GM19351 (cell line): ENCODE results near the gene COL10A1.

Source experiments
- ATAC-seq: cut with Tn5 transposase; IDR thresholded peaks from one replicate; pipeline ENCODE4 v1.9.1; 2021; ENCODE audit warnings: mild to moderate bottlenecking, moderate library complexity; ENCODE audit not compliant: unreplicated experiment

COL10A1 gene

DNA sequence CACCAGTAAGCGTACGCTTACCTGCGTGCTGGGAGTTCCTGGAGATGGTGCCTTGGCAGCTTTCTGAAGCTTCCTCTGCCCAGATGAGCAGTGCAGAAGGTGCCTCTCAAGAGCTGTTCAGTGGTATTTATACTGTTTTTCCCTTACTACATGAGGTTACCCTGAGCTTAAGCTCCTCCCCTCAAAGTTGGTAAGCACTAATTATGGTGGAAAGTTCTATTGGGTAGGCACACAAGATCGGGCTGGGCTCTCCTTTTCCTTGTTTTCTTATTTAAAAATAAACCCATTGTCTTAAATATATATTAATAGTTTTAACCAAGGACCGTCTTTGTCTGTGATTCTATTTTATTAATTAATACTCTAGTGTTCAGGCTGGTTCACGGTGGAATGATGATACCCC, at the start of gene COL10A1:
TSS of gene COL10A1 (minus strand) at position 101 of the 400 bp plus-strand sequence. CDS start 640 bp downstream, outside the sequence.
- no peak for ATAC-seq

DNA sequence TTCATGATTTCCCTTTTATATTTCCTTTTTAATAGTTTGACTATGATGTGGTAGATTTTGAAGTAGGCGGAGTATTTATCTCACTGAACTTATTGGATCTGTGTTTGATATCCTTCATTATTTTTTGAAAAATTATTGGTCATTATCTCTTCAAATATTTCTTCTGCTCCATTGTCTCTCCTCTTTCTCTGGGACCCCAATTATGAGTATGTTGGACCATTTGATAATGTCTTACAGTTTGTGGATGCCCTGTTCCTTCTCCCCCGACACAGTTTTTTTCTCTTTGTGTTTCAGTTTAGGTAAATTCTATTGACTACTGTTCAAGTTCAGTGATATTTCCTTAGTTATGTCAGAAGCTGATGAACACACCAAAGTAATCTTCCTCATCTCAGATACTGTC, 49.4 kb upstream of the COL10A1 start:
- ATAC-seq = no peak

DNA sequence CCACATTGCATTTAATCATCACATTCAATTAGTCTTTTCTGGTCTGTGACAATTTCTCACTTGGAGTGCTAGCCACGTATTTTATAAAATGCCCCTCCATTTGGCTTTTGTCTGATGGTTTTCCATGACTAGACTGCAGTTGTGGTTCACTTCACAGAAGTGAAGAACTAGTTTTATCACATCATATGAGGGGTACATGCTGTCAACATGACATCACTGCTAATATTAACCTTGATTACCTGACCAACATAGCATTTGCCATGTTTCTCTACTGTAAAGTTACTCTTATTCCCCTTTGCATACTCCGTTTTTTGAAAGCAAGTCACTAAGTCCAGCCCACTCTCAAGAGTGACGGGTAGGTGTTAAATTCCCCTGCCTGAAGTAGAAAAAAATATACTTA, 48.0 kb upstream of the COL10A1 start:
- ATAC-seq = no peak

DNA sequence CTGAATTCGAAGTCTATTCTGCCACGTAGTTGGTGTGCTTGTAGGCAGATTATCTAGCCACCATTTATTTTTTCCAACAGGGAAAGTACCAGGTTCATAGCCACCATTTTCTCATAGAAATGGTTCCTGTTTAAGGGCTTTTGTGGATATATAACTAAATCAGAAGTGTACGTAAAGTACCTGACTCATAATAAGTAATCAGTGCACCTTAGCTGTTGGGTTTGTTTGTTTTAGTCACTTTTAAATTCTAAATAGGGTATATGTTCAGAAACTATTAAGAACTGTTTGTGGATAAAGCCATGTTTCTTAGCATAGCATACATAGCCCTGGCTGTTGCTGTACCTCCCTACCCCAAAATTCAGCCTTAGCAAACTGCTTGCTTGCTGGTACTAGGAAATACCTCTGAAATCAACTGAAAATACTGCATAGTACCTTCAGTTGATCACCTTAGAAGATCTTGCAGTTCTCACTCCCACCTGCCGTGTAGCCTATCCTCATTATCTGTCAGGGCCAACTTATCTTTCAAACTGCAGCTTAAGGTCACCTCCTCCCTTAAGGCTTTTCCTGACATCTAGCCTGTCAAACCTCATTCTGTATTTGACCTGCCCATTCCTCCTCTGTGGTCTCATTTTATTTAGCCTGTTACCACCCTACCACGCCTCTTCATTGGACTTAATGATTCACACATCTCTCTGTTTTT, 44.6 kb upstream of the COL10A1 start:
- no peak for ATAC-seq

DNA sequence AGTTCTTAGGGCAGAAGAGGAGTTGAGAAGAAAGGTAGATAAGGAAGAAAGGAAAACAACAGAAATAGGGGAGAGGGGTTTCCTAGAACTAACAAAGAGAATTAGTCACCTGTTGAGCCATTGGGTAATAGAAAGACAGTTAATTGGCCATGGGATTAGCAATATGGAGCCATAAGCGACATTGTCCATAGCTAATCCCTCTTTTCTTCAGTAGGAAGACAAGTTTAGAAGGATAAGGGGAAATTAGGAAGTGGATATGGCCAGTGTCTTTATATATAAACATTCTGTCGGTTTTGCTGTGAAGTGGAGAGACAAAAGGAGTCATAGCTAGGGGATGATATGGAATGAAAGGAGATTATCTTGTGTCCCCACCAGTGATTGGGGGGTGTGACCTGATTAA, 43.9 kb upstream of the COL10A1 start:
- no peak for ATAC-seq

DNA sequence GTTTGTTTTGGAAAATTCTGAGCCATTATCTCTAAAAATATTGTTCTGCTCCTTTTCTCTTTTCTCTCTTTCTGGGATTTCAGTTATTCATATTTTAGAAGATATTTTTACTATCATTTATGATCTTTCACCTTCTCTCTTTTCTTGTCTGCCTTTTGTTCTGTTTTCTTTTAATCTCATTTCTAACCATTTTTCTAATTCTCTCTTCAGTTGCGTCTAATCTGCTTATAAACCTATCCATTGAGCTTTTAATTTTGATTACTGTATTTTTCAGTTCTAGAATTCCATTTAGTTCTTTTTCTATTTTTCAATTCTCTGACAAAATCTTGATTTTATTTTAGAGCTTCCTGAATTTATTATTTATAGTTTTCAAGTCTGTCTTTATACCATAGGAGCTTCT, 42.2 kb upstream of the COL10A1 start:
- no peak for ATAC-seq

DNA sequence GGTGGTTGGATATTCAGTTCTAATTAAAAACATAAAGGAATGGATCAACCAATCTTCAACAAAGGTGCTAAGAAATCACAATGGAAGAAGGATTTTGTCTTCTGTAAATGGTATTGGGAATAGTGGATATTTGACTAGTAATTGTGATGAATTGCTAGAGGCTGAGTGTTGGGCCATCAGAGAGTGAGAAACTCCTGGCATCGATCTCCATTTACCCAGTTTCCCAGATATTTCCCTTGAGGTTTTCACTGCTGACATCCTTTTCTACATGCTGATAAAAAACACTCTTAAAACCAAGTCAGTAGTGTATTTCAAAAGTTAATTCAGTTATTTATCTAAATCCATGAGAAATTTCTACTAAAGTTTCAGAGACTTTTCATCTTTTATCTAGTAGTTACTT, 40.4 kb upstream of the COL10A1 start:
- no peak for ATAC-seq

DNA sequence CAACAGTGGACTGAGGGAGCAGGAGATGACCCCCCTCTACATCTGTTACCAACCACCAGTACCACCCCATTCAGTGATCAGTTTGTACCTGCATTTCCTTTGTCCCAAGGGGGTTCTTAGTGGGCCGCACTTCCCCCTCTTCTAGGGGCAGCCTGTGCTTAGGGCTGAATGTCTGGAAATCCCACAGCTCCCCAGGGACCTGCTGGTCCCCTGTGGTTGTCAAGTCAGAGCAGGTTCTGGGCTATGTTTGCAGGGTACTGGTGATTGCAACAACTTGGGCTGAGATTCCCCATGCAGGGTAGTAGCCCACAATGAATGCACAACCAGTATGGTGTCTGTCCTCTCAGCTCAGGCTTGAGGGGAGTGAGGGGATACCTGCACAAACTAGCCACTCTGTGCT, 39.7 kb upstream of the COL10A1 start:
- no peak for ATAC-seq

DNA sequence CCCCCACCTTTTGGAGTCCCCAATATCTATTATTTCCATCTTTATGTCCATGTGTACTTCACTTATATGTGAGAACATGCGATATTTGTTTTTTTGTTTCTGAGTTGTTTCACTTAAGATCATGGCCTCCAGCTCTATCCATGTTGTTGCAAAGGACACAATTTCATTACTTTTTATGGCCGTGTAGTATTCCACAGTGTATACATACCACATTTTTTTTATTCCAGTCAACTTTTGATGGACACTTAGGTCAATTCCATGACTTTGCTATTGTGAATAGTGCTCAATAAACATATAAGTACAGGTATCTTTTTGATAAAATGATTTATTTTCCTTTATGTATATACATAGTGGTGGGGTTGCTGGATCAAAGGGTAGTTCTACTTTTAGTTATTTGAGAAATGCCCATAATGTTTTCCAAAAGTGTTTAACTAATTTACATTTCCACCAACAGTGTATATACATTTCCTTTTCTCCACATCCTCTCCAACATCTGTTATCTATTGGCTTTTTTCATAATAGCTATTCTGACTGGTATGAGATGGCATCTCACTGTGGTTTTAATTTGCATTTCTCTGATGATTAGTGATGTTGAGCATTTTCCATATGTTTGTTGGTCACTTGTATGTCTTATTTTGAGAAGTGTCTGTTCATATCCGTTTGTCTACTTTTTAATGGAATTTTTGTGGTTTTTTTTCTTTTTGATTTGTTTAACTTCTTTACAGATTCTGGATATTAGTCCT, 34.0 kb upstream of the COL10A1 start:
- no peak for ATAC-seq

DNA sequence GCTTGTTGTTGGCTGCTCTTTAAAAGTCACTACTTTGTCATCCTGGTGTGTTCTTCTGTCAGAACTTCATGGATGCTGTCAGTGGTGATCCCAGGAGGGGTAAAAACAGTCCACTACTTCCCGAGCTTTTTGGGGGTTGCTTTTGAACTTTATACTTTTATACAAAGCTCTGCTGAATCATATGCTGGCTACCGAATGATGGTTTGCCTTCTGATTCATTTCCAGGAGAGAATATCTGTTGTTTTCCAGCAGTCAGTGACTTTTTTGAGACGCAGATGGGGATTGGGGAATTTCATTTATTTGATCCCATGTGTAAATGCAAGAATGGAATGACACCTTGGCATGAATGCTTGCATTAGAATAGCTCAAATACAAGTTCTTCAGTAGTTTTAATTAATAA, 32.7 kb upstream of the COL10A1 start:
- ATAC-seq = no peak

DNA sequence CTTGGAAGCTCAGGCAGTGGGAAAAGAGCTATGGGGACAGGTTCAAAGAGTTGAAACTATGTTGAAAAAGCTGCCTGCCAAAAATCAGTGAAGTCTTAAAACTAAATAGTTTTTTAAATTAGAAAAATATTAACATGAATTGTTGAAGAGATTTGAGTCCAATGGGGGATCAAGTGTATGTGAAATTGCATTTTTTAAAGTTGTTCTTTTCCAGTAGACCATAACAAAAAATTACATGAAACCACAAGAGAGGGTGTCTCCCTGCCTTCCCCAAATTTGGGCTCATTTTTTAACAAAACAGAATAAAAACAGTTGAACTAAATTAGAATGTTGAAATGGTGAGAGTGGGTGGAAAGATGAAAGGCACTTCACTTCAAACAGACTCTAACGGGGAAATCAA, 31.5 kb upstream of the COL10A1 start:
- no peak for ATAC-seq

DNA sequence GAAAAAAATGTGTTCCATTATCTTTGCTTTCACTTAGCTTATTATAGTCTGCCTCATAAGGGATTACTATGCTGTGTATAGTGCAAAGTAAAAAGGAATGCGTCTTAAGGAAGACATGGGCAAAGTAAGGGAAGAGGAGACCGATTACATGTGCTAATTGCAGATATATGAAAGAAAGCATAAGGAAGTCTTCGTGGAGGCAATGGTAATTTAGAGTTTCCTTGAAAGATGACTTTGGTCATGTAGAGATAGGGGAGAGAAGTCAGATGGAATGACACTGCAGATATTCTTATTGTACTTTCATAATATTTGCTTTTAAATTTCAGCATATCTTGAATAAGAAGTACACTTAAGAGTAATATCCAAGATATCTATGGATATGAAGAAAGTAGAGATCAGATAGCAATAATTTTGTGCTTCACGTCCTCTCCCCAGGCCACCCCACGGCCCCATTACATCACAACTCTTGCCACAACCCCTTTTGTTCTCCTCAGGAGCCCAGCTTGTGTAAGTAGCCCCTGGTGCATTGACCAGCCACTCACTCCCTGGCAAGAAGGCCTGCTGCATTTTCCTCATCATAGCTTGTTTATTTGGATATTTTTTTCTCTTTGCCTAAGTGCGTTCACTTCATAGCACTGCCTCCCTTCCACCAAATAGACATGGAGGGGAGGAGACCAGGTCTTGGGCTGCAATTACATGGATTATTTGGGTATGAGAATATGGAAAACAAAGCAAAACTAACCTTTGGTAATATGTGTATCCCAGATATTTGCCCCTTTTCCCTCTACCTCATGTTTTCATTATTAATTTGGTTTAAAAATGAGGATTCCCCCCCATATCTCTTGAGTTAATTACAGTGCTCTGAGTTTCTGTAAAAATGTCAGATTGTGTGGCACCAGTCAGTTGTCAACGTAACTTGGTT, 30.7 kb upstream of the COL10A1 start:
- ATAC-seq = no peak

DNA sequence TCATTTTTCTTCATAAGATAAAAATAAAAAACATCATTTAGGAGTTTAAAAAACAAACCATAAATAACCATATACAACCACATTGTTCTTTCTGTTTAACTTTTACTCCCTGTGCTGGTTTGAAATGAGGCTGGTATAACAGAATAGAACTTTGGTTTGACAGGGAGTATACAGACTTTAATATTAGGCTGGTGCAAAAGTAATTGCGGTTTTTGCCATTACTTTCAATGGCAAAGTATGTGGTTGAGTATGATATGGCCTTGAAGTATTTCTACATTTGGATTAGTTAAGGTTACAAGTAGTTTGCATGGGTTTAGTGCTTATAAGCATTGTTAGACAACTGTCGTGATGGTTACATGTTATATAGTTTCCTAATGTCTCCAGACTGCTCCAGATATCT, 29.0 kb upstream of the COL10A1 start:
- no peak for ATAC-seq

DNA sequence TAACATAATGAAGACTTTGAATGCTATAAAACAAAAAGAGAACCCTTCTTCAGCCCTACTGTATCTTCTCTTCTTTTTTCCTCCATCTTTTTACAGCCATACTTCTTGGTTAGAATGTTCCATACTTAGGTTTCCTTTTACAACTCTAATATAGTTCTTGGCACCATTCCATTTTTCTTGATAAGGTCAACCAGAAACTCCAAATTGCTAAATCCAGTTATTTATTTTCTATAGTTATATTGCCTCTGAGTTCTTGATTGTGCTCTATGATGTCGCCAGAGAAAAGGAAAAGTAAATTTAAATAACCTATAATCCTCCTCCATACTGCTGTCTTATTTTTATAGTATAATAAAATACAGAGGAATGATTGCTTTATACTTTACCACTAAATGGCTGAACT, 26.7 kb upstream of the COL10A1 start:
- ATAC-seq = no peak

DNA sequence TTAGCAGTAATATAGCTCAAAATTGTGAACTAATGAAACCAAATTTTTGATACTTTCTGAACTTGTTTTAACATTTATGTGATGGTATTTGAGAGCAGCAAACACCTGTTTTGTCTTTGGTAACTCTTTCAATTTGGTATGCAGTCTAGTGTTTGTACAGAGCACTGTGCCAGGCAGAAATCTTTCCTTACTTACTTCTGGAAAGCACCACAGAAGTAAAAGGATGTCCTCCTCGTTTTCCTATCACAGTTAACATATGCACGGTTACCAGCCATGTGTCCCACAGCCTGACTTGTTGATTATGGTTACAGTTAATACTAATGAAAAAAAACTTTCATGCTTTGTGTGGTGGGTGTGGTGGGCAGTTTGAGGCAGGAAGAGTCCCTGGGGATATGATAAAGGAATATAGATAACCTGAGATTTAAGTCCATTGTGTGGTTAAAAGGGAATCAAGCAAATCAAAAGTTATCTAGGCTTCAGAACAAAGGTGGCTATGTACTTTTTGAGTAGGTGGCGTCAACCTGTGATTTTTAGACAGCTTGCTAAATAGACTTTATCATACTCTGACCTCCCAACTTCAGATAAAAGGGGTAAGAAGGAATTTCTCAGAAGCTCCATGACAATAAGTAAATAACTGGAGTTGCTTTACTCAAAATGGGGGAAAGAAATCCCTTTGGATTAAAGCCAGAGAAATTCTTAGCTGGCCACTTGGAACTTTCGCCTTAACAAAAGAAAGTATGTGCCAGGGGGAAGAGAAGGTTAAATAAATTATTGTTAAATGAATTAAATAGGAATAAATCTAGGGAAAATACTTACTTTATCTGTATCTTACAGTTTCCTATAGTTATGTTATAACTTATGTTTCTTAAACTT, 20.1 kb upstream of the COL10A1 start:
- no peak for ATAC-seq

DNA sequence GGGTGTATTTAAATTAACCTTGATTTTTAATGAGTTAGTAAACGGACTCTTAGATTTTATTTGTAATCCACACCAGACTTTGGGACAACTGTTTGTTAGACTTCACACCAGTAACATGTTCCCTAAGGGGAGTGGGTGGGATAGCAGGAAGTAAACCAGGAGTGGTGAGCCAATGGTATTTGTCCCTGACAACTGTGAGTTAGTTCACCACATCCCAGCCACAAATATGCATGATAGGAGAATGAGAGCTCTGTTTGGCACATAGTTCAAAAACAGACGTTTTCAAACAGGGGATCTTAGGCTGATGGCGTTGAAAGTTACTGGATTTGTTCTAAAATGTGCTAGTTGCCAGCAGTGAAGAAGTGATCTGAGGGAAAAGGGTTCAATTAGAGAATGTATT, 18.7 kb upstream of the COL10A1 start:
- no peak for ATAC-seq

DNA sequence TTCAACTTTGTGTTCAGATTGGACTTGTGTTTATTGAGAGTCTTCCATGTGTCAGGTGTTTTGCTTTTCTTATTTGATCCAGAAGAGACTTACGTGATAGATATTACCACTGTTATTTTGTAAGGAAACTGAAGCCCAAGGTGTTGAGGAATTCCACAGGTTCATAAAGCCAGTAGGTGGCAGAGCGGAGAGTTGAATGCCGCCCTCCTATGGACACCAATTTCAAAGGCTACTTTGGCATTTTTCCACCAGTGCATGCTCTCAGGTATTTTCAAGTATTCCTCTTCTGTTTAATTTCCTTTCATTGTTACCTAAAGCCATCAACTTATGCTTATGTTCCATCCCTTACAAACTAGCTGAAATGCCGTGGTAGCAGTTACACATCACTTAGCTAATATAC, 14.0 kb upstream of the COL10A1 start:
- no peak for ATAC-seq

DNA sequence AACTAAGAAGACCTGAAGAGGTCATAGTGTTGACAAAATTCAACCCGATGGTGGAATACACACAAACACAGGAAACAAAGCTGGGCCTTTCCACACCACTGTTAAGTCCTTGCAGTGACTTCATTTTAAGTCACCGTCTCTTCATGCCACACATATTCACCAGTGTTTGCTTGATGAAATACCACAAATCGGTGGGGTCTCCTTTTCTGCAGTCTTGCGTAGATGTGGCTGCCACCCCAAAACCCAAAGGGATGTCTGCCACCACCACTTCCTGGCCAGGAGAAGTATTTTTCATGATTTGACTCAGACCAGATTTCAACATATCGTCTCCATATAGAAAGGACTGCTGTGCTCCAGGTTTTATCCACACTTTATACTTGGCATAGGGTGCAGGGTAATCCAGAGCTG, 11.0 kb upstream of the COL10A1 start:
- ATAC-seq = no peak

DNA sequence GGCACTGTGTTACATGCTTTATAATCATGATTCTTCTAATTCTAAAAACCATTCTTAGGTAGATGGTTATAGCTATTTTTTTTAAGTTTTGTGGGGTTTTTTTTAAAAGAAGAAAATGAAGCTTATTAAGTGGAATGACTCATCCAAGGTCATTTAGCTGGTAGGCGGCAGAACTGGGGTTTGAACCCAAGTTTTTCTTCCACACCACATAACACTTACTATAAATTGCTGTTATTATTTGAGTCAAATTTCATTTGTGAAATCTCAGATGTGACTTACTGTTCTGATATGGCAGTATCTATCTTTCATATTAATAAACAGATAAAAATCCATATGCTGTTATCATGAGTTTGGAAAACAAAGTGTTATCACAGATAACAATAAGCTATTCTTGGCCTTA, 10.4 kb upstream of the COL10A1 start:
- no peak for ATAC-seq

DNA sequence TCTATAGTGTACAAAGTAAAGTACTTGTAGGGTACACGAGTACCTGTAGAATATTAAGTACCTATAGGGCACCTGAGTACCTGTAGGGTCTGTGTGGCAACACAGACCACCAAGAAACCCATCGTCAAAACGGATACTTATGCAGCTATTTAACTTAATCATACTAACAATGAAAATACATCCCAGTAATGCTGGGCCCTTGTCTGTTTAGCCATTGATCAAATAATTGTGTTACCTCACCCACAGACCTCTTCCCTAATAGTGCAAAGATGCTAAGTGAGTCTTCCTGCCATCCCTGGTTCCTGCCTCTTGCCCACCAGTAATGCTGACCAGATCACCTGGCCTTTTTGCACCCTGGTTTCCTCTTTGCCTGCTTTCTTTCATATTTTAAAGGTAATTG, 7.5 kb upstream of the COL10A1 start:
- ATAC-seq = no peak
